ENCODE measurements around the gene OMD. TPM values are rescaled to one million over a fixed set of nuclear protein-coding genes. Genes with fewer than 3 reads are reported as not detected.

The OMD gene
- total RNA-seq, 1 experiment from 2014 or later, result not detected

Other genes with a start within 250 kb of the OMD start
- 279 TPM for gene IARS1, start 130.8 kb downstream of the OMD start, total RNA-seq (2021; ENCODE audit: unreplicated experiment)
- gene NOL8, start 99.1 kb downstream of the OMD start, total RNA-seq (2021; ENCODE audit: unreplicated experiment), result 48.2 TPM
- 7.0 TPM for gene CENPP, start 98.5 kb downstream of the OMD start, total RNA-seq (2021; ENCODE audit: unreplicated experiment)
- 0.15 TPM for gene OGN, start 19.9 kb downstream of the OMD start, total RNA-seq (2021; ENCODE audit: unreplicated experiment)
- gene ASPN, start 58.0 kb upstream of the OMD start, total RNA-seq (2021; ENCODE audit: unreplicated experiment), result not detected
- gene ECM2, start 111.5 kb upstream of the OMD start, total RNA-seq (2021; ENCODE audit: unreplicated experiment), result not detected
- 15.4 TPM for gene IPPK, start 245.7 kb upstream of the OMD start, total RNA-seq (2021; ENCODE audit: unreplicated experiment)